Smooth muscle cell of bladder (primary cell): ENCODE data around the gene KIAA2012. TPM values are rescaled to one million over a fixed set of nuclear protein-coding genes. Genes with fewer than 3 reads are reported as not detected.

Experiments
- total RNA-seq: library from RNA; depleted of rRNA; stranded (reverse); fragments of >200 nt; gene quantifications from 2 replicates; pipeline ENCODE4 v1.2.3, GENCODE V29; 2014

Gene KIAA2012
- total RNA-seq = under 0.01 and 0.28 TPM in 2 replicates

DNA sequence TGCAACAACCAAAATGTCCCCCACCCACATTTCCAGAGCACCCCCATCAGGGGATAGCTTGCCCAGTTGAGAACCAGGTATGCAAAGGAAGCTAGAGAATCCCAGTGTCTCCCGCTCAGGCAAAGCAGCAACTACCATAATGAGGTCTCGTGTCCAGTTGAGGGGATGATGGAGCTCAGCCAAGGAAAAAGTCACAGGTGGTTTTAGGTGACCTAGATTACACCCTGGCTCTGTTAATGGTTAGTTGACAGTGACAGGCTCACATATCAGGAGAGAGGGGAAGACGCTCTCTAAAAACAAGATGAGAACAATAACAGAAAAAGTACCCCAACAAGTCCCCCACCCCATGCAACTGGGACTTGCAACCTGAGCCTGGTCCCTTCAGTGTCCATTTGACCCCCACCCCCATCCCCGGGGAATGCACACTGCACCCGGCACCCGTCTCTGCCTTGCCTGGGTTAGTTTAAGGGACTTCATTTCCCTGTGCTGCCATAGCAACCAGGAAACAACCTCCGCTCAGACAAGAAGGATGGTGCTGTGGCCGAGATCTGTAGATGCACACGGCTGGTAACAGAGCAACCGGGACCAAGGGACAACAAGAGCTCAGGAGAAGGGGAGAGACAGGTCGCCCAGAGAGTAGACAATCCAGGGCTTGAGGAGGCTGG is at the start of gene KIAA2012:
TSS of gene KIAA2012 (plus strand) at position 519 of the 665 bp plus-strand sequence. CDS start 373 bp downstream, outside the sequence.

DNA sequence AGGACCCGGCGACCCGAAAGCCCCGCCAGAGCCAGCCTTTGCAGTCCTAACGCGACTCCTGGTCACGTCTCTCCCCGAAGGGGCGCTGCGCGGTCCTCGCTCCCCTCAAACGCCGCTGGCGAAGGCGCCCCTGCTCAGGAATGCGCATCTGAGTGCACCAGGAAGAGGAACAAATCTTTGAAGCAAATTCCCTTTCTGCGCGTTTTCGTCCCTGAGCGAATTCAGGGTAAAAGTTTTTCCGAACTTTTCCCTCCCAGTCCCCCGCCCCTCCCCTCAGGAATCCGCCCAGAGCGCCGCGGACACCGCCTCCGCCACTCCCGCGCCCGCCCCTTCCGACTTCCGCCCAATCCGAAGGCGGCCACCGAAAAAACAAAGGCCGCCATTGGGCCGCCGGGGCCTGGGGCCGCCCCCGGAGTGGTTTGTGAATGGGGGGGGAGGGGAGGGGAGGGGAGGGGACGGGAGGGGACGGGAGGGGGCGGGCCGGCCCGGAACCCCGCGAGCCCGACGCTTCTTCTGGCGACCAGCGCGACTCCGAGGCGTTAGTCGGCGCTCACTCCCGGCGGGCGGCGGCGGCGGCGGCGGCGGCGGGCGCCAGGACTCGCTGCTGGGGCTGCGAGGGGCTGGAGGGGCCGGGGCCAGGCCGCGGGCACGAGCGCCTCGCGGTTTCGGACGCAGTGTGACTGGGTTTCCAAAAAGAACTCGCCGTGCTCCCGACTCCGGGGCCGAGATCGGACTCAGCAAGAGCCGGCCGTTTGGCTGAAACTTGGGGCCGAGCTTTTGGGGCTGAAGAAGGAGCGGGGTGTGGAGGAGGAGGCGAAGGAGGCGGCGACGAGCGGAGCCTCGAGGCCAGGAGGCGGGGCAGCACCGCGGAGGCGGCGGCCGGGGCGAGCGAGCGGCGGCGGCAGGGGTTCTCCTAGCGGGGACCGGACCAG is 39.5 kb upstream of the KIAA2012 start, which contains the start of gene FZD7:
TSS of gene FZD7 (plus strand) at position 539 of the 932 bp plus-strand sequence. CDS start 793 bp downstream, outside the sequence.

DNA sequence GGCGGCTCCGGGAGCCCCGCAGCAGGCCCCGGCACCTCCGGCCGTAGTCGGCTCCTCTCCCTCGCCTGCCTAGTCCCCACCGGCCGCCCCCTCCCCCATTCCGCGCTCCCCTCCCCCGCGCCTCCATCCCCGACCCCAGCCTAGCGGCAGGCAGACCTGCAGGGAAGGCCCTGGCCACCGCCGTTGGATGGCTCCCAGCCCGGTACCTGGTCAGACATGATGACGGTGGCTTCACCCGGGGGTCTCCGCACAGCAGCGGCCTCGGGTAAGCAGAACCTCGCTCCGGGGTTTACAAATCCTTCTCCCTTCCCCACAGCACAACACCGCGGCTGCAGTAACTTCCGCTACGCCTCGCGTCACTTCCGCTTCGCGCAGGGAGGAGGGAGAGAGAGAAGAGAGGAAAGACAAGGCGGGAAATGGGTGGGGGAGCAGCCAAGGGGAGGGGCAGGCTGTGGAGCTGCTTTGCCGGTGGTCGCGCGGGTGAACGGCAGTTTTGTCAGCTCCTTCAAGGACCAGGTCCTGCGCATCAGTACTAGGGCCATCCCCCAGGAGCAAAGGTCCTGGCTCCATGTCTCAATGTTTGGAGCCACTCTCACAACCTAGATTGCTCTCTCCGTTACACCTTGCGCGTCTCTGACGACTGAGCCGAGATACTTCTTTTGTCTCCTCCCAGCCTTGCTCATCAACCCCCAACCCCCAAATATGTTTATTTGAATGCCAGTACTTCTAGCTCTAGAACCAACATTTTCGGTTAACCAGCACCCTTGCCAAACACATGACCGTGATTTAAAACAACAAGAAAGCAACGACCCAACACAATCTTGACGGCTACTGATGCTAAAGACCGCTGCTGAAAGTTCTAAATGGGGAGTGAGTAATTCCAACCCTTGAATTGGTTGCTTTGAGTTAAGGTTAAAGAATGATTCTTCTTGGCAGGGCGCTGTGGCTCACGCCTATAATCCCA is 165.5 kb downstream of the KIAA2012 start, which contains the start of gene SUMO1:
TSS of gene SUMO1 (minus strand) at position 364 of the 964 bp plus-strand sequence. CDS start at position 218, 146 bp downstream.

Other genes with a start within 250 kb of the KIAA2012 start
- gene FZD7, start 39.4 kb upstream of the KIAA2012 start, total RNA-seq = 68.4 and 109 TPM in 2 replicates
- 115 and 120 TPM in 2 replicates for gene SUMO1, start 165.3 kb downstream of the KIAA2012 start, total RNA-seq
- 34.4 and 41.9 TPM in 2 replicates for gene NOP58, start 192.5 kb downstream of the KIAA2012 start, total RNA-seq